Gastroesophageal sphincter (tissue), 3 donors: ENCODE results near the gene SRD5A2.

Experiments used
- CTCF ChIP-seq, 4 experiments: fragments of 200-600 bp in 2 of 4; fragments of 450-650 bp in 2 of 4; sonication (generic) in 1 of 4; IDR thresholded peaks; one replicate each; pipeline ENCODE4 v1.5.1; 2017 to 2019; ENCODE audit warnings: antibody characterized with exemption in 4 of 4, mild to moderate bottlenecking in 2 of 4, moderate library complexity in 2 of 4
- EP300 ChIP-seq: sonication (generic); formaldehyde crosslinking; IDR thresholded peaks from one replicate; pipeline ENCODE4 v1.6.1; 2017; ENCODE audit warnings: antibody characterized with exemption, mild to moderate bottlenecking
- POLR2A ChIP-seq, 2 donors: fragments of 450-650 bp; IDR thresholded peaks; one replicate each; pipeline ENCODE4 v1.6.1; 2017; ENCODE audit warnings: antibody characterized with exemption in 2 of 2, mild to moderate bottlenecking in 2 of 2, moderate library complexity in 1 of 2
- POLR2AphosphoS5 ChIP-seq: sonication (generic); formaldehyde crosslinking; IDR thresholded peaks from one replicate; pipeline ENCODE4 v1.6.1; 2017; ENCODE audit warnings: antibody characterized with exemption

DNA sequence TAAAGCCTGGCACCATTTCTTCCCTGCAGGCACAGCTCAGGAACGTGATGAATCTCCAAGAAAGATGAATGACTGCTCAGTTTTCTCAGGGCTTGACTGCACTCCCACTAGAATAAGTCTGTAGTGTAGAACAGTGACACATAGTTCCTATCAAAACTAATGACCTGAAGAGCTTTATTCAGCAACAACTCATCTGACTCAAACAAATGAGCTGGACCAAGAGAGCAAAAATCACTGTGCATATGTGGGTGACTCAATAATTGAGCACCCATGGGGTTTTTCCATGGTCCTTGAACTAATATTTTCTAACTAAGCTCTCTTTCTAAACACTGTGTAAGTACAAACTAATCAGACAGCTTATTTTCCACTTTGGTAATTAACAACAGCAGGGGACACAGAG lies 105.0 kb downstream of the SRD5A2 start:
- TF ChIP-seq POLR2A (IDR thresholded peaks at IDR 0.05) (no peak), CTCF (IDR thresholded peaks at IDR 0.05) (no peak), POLR2AphosphoS5 (no peak), EP300 (no peak)
